ENCODE results near the gene IFT25.

- TF ChIP-seq TCF7L2 (IDR thresholded peaks at IDR 0.05; ENCODE audit: low read depth, low read length): no peak
- TF ChIP-seq CTCF (IDR thresholded peaks at IDR 0.05): no peak
- no peak for TF ChIP-seq REST (IDR thresholded peaks at IDR 0.05; ENCODE audit: insufficient read depth in 1 of 2, low read depth in 2 of 2, low read length in 1 of 2)
- no peak for TF ChIP-seq POLR2AphosphoS5 (IDR thresholded peaks at IDR 0.05; ENCODE audit: low read depth, low read length)
Measured at GRCh38 chr1:53945183-53945432, 391 bp downstream of the IFT25 start.

Measured in Panc1 (cell line).